C4-2B (cell line): ENCODE data around the gene DHRS2.

Experiments used
- ZFX ChIP-seq: fragments of 450-650 bp; IDR thresholded peaks from 2 replicates; pipeline ENCODE4 v1.6.1; 2017
- TF ChIP-seq, protein P1 (sequence below): fragments of 450-650 bp; conservative IDR thresholded peaks from 2 replicates; pipeline ENCODE4 v1.5.1; 2017; ENCODE audit warnings: mild to moderate bottlenecking

GRCh38 chr14:23653051-23653450, 16.9 kb downstream of the DHRS2 start:
- TF ChIP-seq, protein P1, sequence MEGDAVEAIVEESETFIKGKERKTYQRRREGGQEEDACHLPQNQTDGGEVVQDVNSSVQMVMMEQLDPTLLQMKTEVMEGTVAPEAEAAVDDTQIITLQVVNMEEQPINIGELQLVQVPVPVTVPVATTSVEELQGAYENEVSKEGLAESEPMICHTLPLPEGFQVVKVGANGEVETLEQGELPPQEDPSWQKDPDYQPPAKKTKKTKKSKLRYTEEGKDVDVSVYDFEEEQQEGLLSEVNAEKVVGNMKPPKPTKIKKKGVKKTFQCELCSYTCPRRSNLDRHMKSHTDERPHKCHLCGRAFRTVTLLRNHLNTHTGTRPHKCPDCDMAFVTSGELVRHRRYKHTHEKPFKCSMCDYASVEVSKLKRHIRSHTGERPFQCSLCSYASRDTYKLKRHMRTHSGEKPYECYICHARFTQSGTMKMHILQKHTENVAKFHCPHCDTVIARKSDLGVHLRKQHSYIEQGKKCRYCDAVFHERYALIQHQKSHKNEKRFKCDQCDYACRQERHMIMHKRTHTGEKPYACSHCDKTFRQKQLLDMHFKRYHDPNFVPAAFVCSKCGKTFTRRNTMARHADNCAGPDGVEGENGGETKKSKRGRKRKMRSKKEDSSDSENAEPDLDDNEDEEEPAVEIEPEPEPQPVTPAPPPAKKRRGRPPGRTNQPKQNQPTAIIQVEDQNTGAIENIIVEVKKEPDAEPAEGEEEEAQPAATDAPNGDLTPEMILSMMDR: no peak
- TF ChIP-seq ZFX: no peak
